Small intestine (tissue), 7 donors: ENCODE measurements around the gene ESPNL. TPM values are rescaled to one million over a fixed set of nuclear protein-coding genes. Genes with fewer than 3 reads are reported as not detected.
"Not testable (repeated sequence)": the region's sequence is repeated elsewhere in the genome, so short reads cannot be mapped to it uniquely, and the experiment has no call there.

Experiments used
- DNase-seq, 2 donors: peaks; one replicate each; pipeline versions ENCODE4 v3.0.0 to v3.0.0-alpha.2; 2013
- FAIRE-seq: peaks from 2 replicates; lab custom pipeline; 2012; peaks lifted over from hg19 to GRCh38; lab: Jason Lieb, UNC
- H3K27ac ChIP-seq, 3 donors: one replicate each; pipeline ENCODE4 v1.5.1; 2013; ENCODE audit warnings: low read length in 2 of 3, mild to moderate bottlenecking in 2 of 3, control low read depth in 1 of 3, inconsistent platforms in 1 of 3, low read depth in 1 of 3, moderate library complexity in 1 of 3
- H3K27me3 ChIP-seq, 3 donors: one replicate each; pipeline ENCODE4 v1.6.1; 2013; ENCODE audit warnings: low read length in 3 of 3, inconsistent platforms in 1 of 3; ENCODE audit not compliant: control insufficient read depth in 3 of 3, insufficient read depth in 3 of 3
- H3K36me3 ChIP-seq, 3 donors: one replicate each; pipeline ENCODE4 v1.6.1; 2013; ENCODE audit warnings: low read length in 3 of 3, inconsistent platforms in 1 of 3, low read depth in 1 of 3, mild to moderate bottlenecking in 1 of 3, moderate library complexity in 1 of 3; ENCODE audit not compliant: control insufficient read depth in 3 of 3, insufficient read depth in 2 of 3
- H3K4me1 ChIP-seq, 3 donors: one replicate each; pipeline ENCODE4 v1.6.1; 2013; ENCODE audit warnings: low read length in 2 of 3, inconsistent platforms in 1 of 3, low read depth in 1 of 3, mild to moderate bottlenecking in 1 of 3, moderate library complexity in 1 of 3; ENCODE audit not compliant: control insufficient read depth in 3 of 3, insufficient read depth in 2 of 3
- H3K4me3 ChIP-seq, 3 donors: one replicate each; pipeline ENCODE4 v1.5.1; 2013; ENCODE audit warnings: low read length in 3 of 3, control low read depth in 1 of 3, inconsistent platforms in 1 of 3, low read depth in 1 of 3, mild to moderate bottlenecking in 1 of 3, moderate library complexity in 1 of 3
- H3K9me3 ChIP-seq, 2 donors: one replicate each; pipeline ENCODE4 v1.6.1; 2013; ENCODE audit warnings: low read depth in 1 of 2, low read length in 1 of 2; ENCODE audit not compliant: control insufficient read depth in 2 of 2, insufficient read depth in 1 of 2
- WGBS, 3 donors: extraction: QIAGEN DNeasy Blood & Tissue Kit; methylation state at CpG; one replicate each; pipeline ENCODE4 v1.1.7; 2013; 5-methylcytosine and 5-hydroxymethylcytosine counted together
- polyA plus RNA-seq, 4 donors: library from polyadenylated mRNA; stranded (reverse) in 3 of 4; unstranded in 1 of 4; fragments of 200-250 nt in 3 of 4; fragments of 120-200 nt in 1 of 4; gene quantifications; one replicate each; pipeline versions ENCODE4 v1.2.1 to v1.2.3, GENCODE V29; 2013
- donor health status: healthy with polysubstance abuse.
- donor health status: control.
- donor health status: control.
- donor health status: Bipolar disorder and iron deficiency.
- donor health status: healthy.

Gene ESPNL
- polyA plus RNA-seq, 4 donors = 0.54 to 1.4 (median 0.64) TPM; not detected in 1

DNA sequence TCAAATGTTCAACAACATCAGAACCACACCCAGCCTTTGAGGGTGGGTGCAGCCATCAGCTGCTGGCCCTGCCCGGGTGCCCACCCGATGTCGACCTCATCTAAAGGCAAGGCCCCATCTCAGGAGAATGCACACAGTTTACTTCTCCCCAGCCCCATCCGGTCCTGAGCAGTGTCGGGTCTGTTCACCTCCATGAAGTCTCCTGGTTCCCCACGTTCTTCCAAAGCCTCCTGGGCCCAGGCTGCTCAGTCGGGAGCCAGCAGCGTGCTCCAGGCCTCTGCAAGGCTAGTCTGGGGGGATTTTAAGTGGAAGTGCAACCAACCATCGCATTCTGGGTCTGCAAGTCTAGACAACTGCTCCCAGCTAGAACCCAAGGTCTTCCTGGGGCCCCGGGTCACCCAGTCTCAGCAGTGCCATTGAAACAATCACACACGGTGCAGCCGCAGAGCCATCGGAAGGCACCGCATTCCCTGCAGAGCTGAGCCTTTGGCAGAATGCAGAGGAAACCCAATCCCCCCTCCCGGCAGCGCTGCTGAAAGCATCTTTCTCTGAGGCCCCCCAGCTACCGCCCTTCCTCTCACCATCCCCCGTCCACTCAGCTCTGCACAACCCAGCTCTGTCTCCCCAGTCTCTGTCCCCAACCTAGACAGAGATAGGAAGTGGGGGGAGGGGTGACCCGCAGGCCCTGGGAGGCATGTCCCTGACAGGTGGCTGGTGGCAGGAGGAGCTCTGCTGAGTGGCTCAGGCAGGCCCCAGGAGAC lies 8.5 kb downstream of the ESPNL start:
- 49 to 58% (median 50%) methylated on average over 19 of the region's 19 CpGs for WGBS, 3 donors

DNA sequence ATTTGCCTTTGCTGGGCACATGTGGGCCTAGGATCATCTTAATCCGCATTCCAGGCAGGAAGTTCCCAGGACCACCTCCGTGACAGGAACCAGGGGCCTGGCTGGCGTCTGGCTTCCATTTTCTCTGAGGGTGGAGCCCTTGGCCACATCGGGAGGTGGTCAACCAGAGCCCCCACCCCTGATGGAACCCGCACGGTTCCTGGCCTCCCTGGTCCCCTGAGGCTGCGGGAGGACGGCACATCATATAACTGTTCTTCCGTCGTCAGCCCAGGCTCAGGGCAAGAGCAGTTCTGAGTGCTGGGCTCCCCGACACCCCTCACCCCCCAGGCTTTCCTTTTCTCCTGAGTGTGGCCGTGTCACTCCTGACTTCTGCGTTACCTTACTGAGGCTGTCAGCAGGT lies 13.5 kb downstream of the ESPNL start:
- no peak for DNase-seq

More for the DNA sequence above, 8.5 kb downstream of the ESPNL start:
- no peaks in the 10 kb centered on the region for H3K36me3 ChIP-seq
- FAIRE-seq = no peak
- no peaks in the 10 kb centered on the region for H3K4me1 ChIP-seq
- no peaks in the 10 kb centered on the region for H3K27me3 ChIP-seq
- peaks cover 0 to 6% of the 10 kb centered on the region in 2 donors for H3K9me3 ChIP-seq
- H3K4me3 ChIP-seq = no peak overlapping the region
- H3K27ac ChIP-seq = no peak overlapping the region
- DNase-seq = no peak

DNA sequence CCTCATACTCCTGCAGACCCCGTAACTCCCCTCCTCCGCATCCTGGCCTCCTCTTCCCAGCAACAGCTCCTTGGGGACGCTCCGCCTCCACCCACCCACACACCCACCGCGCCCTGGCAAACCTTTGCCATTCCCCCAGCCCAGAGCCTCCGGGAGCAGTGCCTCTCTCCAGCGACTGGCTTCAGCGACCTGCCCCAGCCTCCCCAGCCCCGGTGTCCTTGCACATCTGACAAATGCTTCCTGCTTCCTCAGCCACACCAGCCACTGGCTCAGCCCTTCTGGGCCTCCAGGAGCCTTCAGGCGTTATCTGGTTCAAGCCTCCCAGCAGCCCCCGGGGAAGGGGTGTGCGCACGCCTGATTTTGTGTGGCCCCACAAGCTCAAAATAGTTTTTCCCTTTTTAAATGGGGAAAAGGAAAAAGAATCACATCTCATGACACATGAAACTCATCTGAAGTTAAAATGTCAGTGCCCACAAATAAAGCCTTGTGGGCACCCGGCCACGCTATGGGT lies 14.2 kb downstream of the ESPNL start:
- no peak overlapping the region for H3K27ac ChIP-seq
- FAIRE-seq = no peak
- H3K36me3 ChIP-seq = no peaks in the 10 kb centered on the region
- no peaks in the 10 kb centered on the region for H3K4me1 ChIP-seq
- peaks cover 0 to 2% (median 0%) of the 10 kb centered on the region in 3 donors for H3K27me3 ChIP-seq
- H3K4me3 ChIP-seq = no peak overlapping the region
- H3K9me3 ChIP-seq = peaks cover 0 to 6% of the 10 kb centered on the region in 2 donors
- WGBS, 3 donors = 77 to 87% (median 85%) methylated on average over 16 of the region's 16 CpGs
- no peak for DNase-seq

More for the DNA sequence above, 13.5 kb downstream of the ESPNL start:
- no peak for FAIRE-seq
- Histone ChIP-seq H3K4me1 (no peaks in the 10 kb centered on the region), H3K4me3 (no peak overlapping the region), H3K27ac (no peak overlapping the region), H3K27me3 (peaks cover 0 to under 1% (median 0%) of the 10 kb centered on the region in 3 donors), H3K9me3 (peaks cover 0 to 6% of the 10 kb centered on the region in 2 donors), H3K36me3 (no peaks in the 10 kb centered on the region)
- WGBS, 3 donors = 92 to 94% (median 93%) methylated on average over 13 of the region's 13 CpGs

DNA sequence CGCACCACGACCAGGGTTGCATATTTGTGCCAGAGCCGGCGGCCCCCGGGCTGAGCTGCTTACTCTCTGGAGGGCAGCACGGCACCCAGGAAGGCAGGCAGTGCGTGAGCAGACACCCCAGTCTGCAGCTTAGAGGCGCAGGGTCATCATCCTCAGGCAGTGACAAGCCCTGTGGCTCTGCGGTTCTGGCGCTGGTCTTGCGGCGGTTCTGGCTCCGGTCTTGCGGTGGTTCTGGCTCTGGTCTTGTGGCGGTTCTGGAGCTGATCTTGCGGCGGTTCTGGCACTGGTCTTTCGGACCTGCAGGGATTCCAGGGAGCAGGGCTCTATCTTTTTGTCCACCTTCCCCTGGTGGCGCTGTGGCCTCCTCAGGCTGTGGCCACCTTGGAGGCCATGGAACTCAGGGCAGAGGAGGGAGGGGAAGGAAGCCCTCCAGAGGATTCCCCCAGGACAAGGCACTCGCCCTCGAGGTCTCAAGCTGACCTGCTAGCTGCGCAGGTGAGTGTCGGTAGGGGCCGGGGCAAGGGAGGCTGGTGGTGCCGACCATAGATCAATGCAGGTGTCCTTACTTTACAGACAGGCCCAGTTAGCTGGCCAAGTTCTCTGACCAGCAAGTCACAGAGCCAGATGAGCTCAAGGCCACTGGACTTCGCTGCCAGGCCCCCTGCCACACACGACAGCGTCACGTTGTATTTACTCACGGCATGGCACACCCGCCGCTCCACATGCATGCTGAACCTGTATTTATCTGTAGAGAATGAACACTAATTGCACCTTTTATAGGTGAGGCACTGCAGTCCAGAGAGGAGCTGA lies 14.9 kb downstream of the ESPNL start:
- Histone ChIP-seq H3K36me3 (no peaks in the 10 kb centered on the region), H3K9me3 (peaks cover 0 to 6% of the 10 kb centered on the region in 2 donors), H3K4me3 (no peak overlapping the region), H3K27me3 (peaks cover 0 to 2% (median 0%) of the 10 kb centered on the region in 3 donors), H3K4me1 (no peaks in the 10 kb centered on the region), H3K27ac (no peak overlapping the region)
- 85 to 90% (median 87%) methylated on average over 31 to 32 of the region's 32 CpGs for WGBS, 3 donors
- DNase-seq (no peak), FAIRE-seq (no peak)

DNA sequence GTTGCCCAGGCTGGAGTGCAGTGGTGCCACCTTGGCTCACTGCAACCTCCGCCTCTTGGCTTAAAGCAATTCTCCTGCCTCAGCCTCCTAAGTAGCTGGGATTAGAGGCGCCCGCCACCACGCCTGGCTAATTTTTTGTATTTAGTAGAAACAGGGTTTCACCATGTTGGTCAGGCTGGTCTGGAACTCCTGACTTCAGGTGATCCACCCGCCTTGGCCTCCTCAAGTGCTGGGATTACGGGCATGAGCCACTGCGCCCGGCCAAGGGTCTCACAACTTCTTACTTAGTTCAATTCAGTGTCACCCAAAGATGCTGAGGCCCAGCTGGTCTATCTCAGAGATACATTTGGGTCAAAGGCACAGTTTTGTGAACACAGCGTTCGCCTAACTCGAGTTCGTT lies 15.6 kb downstream of the ESPNL start:
- not testable (repeated sequence) for H3K4me1 ChIP-seq, H3K9me3 ChIP-seq, H3K27me3 ChIP-seq, H3K4me3 ChIP-seq, DNase-seq, FAIRE-seq, H3K36me3 ChIP-seq, H3K27ac ChIP-seq
- WGBS, 3 donors = 90 to 96% (median 95%) methylated on average over 12 of the region's 12 CpGs

DNA sequence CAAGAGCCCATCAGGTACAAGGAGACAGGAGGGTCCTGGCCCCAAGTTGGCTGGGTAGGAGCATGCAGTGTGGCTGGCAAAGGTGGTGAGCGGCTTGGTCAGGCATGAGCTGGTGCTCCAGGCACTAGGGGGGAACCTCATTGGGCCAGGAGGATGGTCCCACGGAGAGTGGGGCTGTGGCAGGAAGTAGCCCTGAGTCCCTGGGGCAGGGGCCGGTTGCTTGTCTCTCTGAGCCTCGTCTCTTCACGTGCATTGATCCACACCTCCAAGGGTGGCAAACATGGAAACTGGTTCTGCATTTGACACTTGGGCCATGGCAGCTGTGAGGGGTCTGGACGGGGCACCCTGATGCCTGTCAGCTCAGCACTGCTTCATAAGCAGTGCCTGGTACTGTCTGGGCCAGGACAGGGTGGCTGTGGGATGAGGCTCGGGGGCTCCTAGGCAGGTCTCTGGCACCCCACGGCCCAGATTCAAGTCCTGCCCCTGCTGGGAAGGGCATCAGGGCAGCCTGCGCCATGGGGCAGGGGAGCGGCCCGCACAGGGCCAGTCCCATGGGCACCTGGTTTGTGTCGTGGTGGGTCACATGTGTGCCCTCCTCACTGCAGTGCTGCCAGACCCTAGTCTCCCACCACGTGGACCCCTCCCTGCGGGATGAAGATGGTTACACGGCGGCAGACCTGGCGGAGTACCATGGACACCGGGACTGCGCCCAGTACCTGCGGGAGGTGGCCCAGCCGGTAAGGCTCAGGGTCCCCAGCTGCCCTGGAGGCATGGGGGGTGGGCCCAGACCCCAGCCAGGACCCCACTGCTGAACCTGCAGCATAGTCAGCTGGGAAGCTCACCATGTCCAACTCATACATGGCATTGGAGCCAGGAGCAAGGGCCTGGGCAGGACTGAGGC lies 16.4 kb downstream of the ESPNL start:
- FAIRE-seq (no peak), DNase-seq (no peak)
- 91 to 93% (median 92%) methylated on average over 18 to 21 of the region's 21 CpGs for WGBS, 3 donors
- no peak overlapping the region for H3K27ac ChIP-seq
- no peak overlapping the region for H3K4me3 ChIP-seq
- H3K27me3 ChIP-seq = peaks cover 0 to 6% (median 3%) of the 10 kb centered on the region in 3 donors
- H3K36me3 ChIP-seq = no peaks in the 10 kb centered on the region
- no peaks in the 10 kb centered on the region for H3K4me1 ChIP-seq
- no peaks in the 10 kb centered on the region for H3K9me3 ChIP-seq

DNA sequence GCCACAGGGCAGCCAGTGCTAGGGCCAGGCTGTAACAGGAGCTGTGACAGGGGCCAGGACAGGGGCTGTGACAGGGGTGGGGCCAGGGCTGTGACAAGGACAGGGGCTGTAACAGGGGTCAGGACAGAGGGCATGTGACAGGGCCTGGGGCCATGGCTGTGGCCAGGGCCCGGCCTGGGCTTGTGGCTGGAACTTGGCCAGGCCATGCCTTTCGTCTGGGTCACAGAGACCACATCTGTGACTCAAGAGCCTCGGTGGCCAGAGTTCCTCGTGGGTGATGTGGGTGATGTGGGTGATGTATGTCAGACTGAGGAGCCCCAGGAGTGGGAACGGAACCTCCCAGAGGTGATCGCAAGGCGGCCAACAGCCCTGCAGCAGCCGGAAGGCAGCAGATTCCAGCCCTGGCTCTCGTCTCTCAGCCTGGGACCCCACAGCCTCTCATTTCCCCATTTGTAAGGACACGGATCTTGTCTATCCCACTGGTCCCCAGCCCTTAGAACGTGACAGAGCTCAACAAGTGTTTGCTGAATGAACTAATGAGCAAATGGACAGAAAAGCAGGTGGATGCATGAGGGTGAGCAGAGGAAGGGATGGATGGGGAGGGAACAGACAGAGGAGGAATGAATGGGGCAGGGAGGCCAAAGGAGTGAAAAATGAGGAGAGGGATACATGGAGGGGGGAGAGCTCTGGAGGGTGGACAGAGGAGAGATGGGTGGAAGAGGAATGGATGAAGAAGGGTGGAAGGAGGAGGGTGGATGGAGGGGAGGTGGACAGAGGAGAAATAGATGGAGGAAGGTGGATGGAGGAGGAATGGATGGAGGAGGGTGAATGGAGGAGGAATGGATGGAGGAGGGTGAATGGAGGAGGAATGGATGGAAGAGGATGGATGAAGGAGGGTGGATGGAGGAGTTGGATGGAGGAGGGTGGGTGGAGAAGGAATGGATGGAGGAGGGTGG lies 17.3 kb downstream of the ESPNL start:
- Histone ChIP-seq H3K27me3 (peaks cover 0 to 6% (median 3%) of the 10 kb centered on the region in 3 donors), H3K27ac (no peak overlapping the region), H3K4me3 (no peak overlapping the region), H3K4me1 (no peaks in the 10 kb centered on the region), H3K9me3 (no peaks in the 10 kb centered on the region), H3K36me3 (no peaks in the 10 kb centered on the region)
- FAIRE-seq (no peak), DNase-seq (no peak)
- WGBS, 3 donors = 64 to 75% (median 73%) methylated on average over 11 of the region's 11 CpGs
